Trophoblast cell (in vitro differentiated cells and primary cell): Measurements from ENCODE around the gene GALNT6.

Experiments
- DNase-seq, 2 donors: peaks; one replicate each; pipeline ENCODE4 v3.0.0-alpha.2; 2016
- H2AFZ ChIP-seq: 2 replicates; pipeline ENCODE4 v1.6.1; 2013; ENCODE audit warnings: low read length, moderate library complexity, mild to moderate bottlenecking; ENCODE audit not compliant: insufficient read depth, poor library complexity
- H2AK5ac ChIP-seq: 2 replicates; pipeline ENCODE4 v1.6.1; 2013; ENCODE audit warnings: mild to moderate bottlenecking, low read length
- H2BK120ac ChIP-seq: 2 replicates; pipeline ENCODE4 v1.6.1; 2013; ENCODE audit warnings: low read length, mild to moderate bottlenecking, moderate library complexity; ENCODE audit not compliant: insufficient read depth, poor library complexity
- H2BK12ac ChIP-seq: 2 replicates; pipeline ENCODE4 v1.6.1; 2013; ENCODE audit warnings: mild to moderate bottlenecking, low read length, moderate library complexity
- H2BK5ac ChIP-seq: 2 replicates; pipeline ENCODE4 v1.6.1; 2013; ENCODE audit warnings: low read length, low read depth, moderate library complexity, mild to moderate bottlenecking; ENCODE audit not compliant: poor library complexity
- H3K14ac ChIP-seq: 2 replicates; pipeline ENCODE4 v1.6.1; 2013; ENCODE audit warnings: mild to moderate bottlenecking, low read length
- H3K18ac ChIP-seq: 2 replicates; pipeline ENCODE4 v1.6.1; 2013; ENCODE audit warnings: mild to moderate bottlenecking, low read length
- H3K23ac ChIP-seq: 2 replicates; pipeline ENCODE4 v1.6.1; 2013; ENCODE audit warnings: low read length
- H3K27ac ChIP-seq: 2 replicates; pipeline ENCODE4 v1.5.1; 2013; ENCODE audit warnings: low read depth, mild to moderate bottlenecking, inconsistent platforms, low read length, moderate library complexity
- H3K27me3 ChIP-seq: 2 replicates; pipeline ENCODE4 v1.6.1; 2013; ENCODE audit warnings: inconsistent platforms, mild to moderate bottlenecking, low read length, moderate library complexity; ENCODE audit not compliant: insufficient read depth
- H3K36me3 ChIP-seq, 2 experiments: 1 replicate in 1 of 2; 2 replicates in 1 of 2; pipeline ENCODE4 v1.6.1; 2013; ENCODE audit warnings: low read length in 2 of 2, mild to moderate bottlenecking in 2 of 2, moderate library complexity in 1 of 2; ENCODE audit not compliant: insufficient read depth in 2 of 2, control insufficient read depth in 1 of 2
- H3K4ac ChIP-seq: 2 replicates; pipeline ENCODE4 v1.6.1; 2013; ENCODE audit warnings: low read depth, mild to moderate bottlenecking, low read length, moderate library complexity
- H3K4me1 ChIP-seq, 2 experiments: 1 replicate in 1 of 2; 2 replicates in 1 of 2; pipeline ENCODE4 v1.6.1; 2013; ENCODE audit warnings: low read length in 2 of 2, mild to moderate bottlenecking in 2 of 2, moderate library complexity in 1 of 2; ENCODE audit not compliant: insufficient read depth in 2 of 2, control insufficient read depth in 1 of 2
- H3K4me2 ChIP-seq: 2 replicates; pipeline ENCODE4 v1.6.1; 2013; ENCODE audit warnings: inconsistent platforms, mild to moderate bottlenecking, low read length, moderate library complexity
- H3K4me3 ChIP-seq: 2 replicates; pipeline ENCODE4 v1.5.1; 2013; ENCODE audit warnings: mild to moderate bottlenecking, low read depth, low read length, inconsistent platforms
- H3K79me1 ChIP-seq: one replicate; pipeline ENCODE4 v1.6.1; 2013; ENCODE audit warnings: low read length
- H3K79me2 ChIP-seq: 2 replicates; pipeline ENCODE4 v1.6.1; 2013; ENCODE audit warnings: low read length, mild to moderate bottlenecking; ENCODE audit not compliant: control insufficient read depth, insufficient read depth, poor library complexity
- H3K9ac ChIP-seq: 2 replicates; pipeline ENCODE4 v1.6.1; 2013; ENCODE audit warnings: mild to moderate bottlenecking, low read length
- H3K9me3 ChIP-seq: 2 replicates; pipeline ENCODE4 v1.6.1; 2013; ENCODE audit warnings: low read depth, mild to moderate bottlenecking, control low read depth, inconsistent platforms, low read length; ENCODE audit not compliant: insufficient read depth
- H4K12ac ChIP-seq: 2 replicates; pipeline ENCODE4 v1.6.1; 2013; ENCODE audit warnings: low read depth, mild to moderate bottlenecking, low read length, moderate library complexity
- H4K8ac ChIP-seq: 2 replicates; pipeline ENCODE4 v1.6.1; 2013; ENCODE audit warnings: low read depth, mild to moderate bottlenecking, low read length, moderate library complexity
- H4K91ac ChIP-seq: one replicate; pipeline ENCODE4 v1.6.1; 2013; ENCODE audit warnings: low read depth, mild to moderate bottlenecking, low read length, moderate library complexity
- WGBS: extraction: QIAGEN DNeasy Blood & Tissue Kit; methylation state at CpG from one replicate; pipeline ENCODE4 v1.1.7; 2013; ENCODE audit warnings: missing lambda C conversion rate; ENCODE audit not compliant: insufficient read length, insufficient coverage; ENCODE audit errors: extremely low coverage; 5-methylcytosine and 5-hydroxymethylcytosine counted together

Gene GALNT6

DNA sequence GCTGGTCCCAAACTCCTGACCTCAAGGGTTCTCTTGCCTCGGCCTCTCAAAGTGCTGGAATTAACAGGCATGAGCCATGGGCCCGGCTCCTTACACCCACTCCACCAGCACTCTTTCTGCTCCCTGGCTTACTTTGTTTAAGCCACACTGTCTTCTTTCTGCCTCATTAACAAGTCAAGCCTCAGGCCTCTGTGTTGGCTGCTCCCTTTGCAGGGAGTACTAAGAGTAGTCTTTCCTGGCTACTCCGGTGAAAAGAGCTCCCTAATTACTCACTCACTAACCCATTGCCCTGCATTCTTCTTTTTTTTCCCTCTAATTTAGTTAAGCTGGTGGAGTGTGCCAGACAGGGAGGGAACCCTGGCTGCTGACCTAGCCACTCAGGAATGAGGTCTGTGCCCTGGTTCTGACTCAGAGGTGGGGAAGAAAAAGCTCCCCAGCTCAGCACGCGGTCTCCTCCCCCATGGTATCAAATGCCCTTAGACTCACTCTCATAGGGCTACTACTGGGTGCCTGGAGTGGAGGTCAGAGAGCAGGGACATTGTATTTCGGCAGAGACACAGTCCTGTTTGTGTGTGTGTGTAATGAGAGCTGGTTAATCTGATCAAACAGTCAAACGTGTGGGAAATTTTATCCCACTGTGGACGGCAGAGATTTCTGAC lies 19.8 kb downstream of the GALNT6 start:
- Histone ChIP-seq H3K14ac (peak overlapping the region; percentile 62), H3K9ac (peak overlapping the region; percentile 45), H2AFZ (no peak overlapping the region), H2AK5ac (no peak overlapping the region), H3K23ac (no peak overlapping the region), H3K9me3 (no peaks in the 10 kb centered on the region), H3K36me3 (peaks cover 33 to 53% of the 10 kb centered on the region in 2 experiments), H2BK120ac (peak overlapping the region; percentile 84), H2BK12ac (peak overlapping the region; percentile 16), H3K4me1 (peaks cover 22 to 26% of the 10 kb centered on the region in 2 experiments), H4K8ac (peak overlapping the region; percentile 44), H3K4ac (no peak overlapping the region), H4K91ac (peak overlapping the region; percentile 72), H3K4me3 (no peak overlapping the region), H3K18ac (no peak overlapping the region), H4K12ac (no peak overlapping the region), H3K79me1 (peaks cover 38% of the 10 kb centered on the region), H2BK5ac (peak overlapping the region; percentile 78), H3K27ac (peak overlapping the region; percentile 99), H3K79me2 (peaks cover 3% of the 10 kb centered on the region), H3K27me3 (no peaks in the 10 kb centered on the region), H3K4me2 (peak overlapping the region; percentile 42)
- peak; percentile 91 for DNase-seq
- no CpG with 5 or more reads among the region's 8 CpGs for WGBS

DNA sequence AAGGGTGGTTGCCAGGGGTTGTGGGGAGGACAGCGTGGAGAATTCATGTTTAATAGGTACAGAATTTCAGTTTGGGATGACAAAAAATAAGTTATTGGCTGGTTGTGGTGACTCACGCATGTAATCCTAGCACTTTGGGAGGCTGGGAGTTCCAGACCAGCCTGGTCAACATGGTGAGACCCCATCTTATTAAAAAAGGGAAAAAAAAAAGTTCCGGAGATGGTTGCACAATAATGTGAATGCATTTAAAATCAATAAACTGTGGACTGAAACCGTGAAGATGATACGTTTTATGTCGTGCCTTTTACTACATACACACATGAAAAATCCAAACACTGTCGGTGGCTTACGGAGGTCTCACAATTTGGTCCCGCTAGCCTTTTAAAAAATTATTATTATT lies 20.5 kb downstream of the GALNT6 start:
- Histone ChIP-seq H2AFZ (no peak overlapping the region), H3K4me2 (no peak overlapping the region), H3K27me3 (no peaks in the 10 kb centered on the region), H3K79me2 (peaks cover 3% of the 10 kb centered on the region), H3K79me1 (peaks cover 38% of the 10 kb centered on the region), H3K23ac (no peak overlapping the region), H3K4ac (peak overlapping the region; percentile 31), H2BK5ac (peak overlapping the region; percentile 87), H4K91ac (peak overlapping the region; percentile 83), H3K9ac (no peak overlapping the region), H3K27ac (peak overlapping the region; percentile 95), H2BK12ac (peak overlapping the region; percentile 90), H3K9me3 (no peaks in the 10 kb centered on the region), H3K4me1 (peaks cover 22 to 26% of the 10 kb centered on the region in 2 experiments), H3K36me3 (peaks cover 33 to 54% of the 10 kb centered on the region in 2 experiments), H3K4me3 (no peak overlapping the region), H2BK120ac (peak overlapping the region; percentile 77), H3K18ac (peak overlapping the region; percentile 52), H2AK5ac (peak overlapping the region; percentile 39), H3K14ac (no peak overlapping the region), H4K8ac (no peak overlapping the region), H4K12ac (no peak overlapping the region)
- WGBS, result no CpG with 5 or more reads among the region's 9 CpGs
- no peak for DNase-seq

DNA sequence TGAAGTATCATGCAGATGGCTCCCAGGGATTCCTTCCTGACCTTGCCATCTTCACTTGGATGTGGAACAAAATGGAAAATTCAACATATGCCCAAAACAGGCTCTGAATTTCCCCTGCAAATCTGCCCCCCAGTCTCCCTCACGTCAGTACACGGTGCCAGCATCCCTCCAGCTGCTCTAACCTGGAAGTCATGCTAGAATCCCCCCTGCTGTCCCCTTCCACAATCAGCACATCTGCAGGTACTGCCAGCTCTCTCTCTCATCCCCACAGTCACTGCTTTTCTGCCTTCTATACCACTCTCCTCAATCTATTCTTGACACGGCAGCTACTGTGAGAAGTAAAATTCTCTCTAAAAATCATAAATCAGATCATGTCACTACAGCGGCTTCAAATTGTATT lies 21.6 kb downstream of the GALNT6 start:
- peak overlapping the region; percentile 79 for H2AK5ac ChIP-seq
- no peak overlapping the region for H3K27ac ChIP-seq
- no peak for DNase-seq
- no peak overlapping the region for H2AFZ ChIP-seq
- H3K27me3 ChIP-seq, result no peaks in the 10 kb centered on the region
- H3K9ac ChIP-seq, result no peak overlapping the region
- no peak overlapping the region for H3K4me2 ChIP-seq
- H3K4ac ChIP-seq, result no peak overlapping the region
- H2BK5ac ChIP-seq, result peak overlapping the region; percentile 42
- H3K79me2 ChIP-seq, result peaks cover 3% of the 10 kb centered on the region
- H4K91ac ChIP-seq, result peak overlapping the region; percentile 58
- H2BK12ac ChIP-seq, result peak overlapping the region; percentile 94
- peak overlapping the region; percentile 63 for H3K18ac ChIP-seq
- no CpG with 5 or more reads among the region's 4 CpGs for WGBS
- H3K36me3 ChIP-seq, result peaks cover 39 to 56% of the 10 kb centered on the region in 2 experiments
- H3K79me1 ChIP-seq, result peaks cover 38% of the 10 kb centered on the region
- H3K4me3 ChIP-seq, result no peak overlapping the region
- peak overlapping the region; percentile 33 for H2BK120ac ChIP-seq
- H3K23ac ChIP-seq, result no peak overlapping the region
- H4K12ac ChIP-seq, result no peak overlapping the region
- no peak overlapping the region for H4K8ac ChIP-seq
- peak overlapping the region; percentile 15 for H3K14ac ChIP-seq
- peaks cover 22 to 26% of the 10 kb centered on the region in 2 experiments for H3K4me1 ChIP-seq
- H3K9me3 ChIP-seq, result no peaks in the 10 kb centered on the region

DNA sequence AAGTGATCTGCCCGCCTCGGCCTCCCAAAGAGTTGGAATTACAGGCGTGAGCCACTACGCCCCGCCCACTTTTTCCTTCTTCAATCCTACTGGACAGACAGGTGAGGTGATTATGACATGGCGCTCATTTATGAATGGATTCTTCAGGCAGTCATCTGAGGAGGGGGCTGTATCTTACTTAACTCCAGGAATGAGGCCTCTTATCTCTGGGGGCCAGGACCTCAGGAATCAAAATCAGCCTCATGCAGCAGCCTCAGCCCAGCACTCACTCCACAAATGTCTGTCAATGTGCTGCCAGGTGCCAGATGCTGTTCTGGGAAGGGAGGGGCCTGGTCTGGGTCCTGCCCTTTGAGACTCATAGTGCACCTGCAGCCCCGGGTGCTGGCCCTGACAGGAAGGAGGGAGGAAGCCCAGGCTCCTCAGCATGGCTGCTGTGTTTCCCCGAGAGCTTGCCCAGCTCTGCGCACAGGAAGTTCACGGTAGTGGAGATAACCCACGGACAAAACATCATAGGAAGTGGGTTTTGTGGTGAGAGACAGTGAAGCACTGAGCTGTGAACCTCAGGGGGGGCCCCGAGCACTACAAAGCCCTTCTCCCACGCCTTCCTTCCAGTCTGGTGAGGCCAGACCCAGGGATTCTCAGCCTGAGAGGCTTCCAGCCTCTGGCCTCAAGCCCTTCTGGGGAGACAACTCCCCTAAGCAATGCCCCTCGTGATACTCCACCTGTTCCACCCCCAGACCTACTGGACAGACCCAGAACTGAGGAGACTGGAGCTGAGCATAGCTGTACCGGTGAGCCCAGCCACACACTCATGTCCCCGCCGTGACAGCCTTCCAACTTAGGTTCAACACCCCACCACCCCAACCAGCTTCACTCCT lies 22.3 kb downstream of the GALNT6 start:
- peak overlapping the region; percentile 15 for H3K14ac ChIP-seq
- no peak overlapping the region for H3K23ac ChIP-seq
- no peak overlapping the region for H2AFZ ChIP-seq
- peaks cover 1% of the 10 kb centered on the region for H3K9me3 ChIP-seq
- H3K36me3 ChIP-seq, result peaks cover 42 to 56% of the 10 kb centered on the region in 2 experiments
- H3K18ac ChIP-seq, result peak overlapping the region; percentile 20
- H4K8ac ChIP-seq, result no peak overlapping the region
- H2BK120ac ChIP-seq, result peak overlapping the region; percentile 33
- H3K9ac ChIP-seq, result no peak overlapping the region
- DNase-seq, result peak in 1 of 2 donors; percentile 22
- peaks cover 35% of the 10 kb centered on the region for H3K79me1 ChIP-seq
- peaks cover 26 to 30% of the 10 kb centered on the region in 2 experiments for H3K4me1 ChIP-seq
- H3K4me2 ChIP-seq, result no peak overlapping the region
- WGBS, result no CpG with 5 or more reads among the region's 17 CpGs
- H2BK12ac ChIP-seq, result peak overlapping the region; percentile 16
- H3K79me2 ChIP-seq, result peaks cover 3% of the 10 kb centered on the region
- no peak overlapping the region for H2BK5ac ChIP-seq
- H2AK5ac ChIP-seq, result peak overlapping the region; percentile 26
- H3K4ac ChIP-seq, result no peak overlapping the region
- peak overlapping the region; percentile 58 for H4K91ac ChIP-seq
- H3K4me3 ChIP-seq, result no peak overlapping the region
- no peaks in the 10 kb centered on the region for H3K27me3 ChIP-seq
- H3K27ac ChIP-seq, result no peak overlapping the region
- no peak overlapping the region for H4K12ac ChIP-seq
